GM06990 (cell line): ENCODE results near the gene IPO9.

ENCODE experiments used
- DNase-seq: peaks from one replicate; pipeline ENCODE4 v3.0.0-alpha.2; 2011; ENCODE audit not compliant: insufficient read length; ENCODE audit errors: extremely low read depth
- H3K27me3 ChIP-seq: replicated peaks from 2 replicates; pipeline ENCODE4 v1.6.0; 2011; ENCODE audit warnings: low read length; ENCODE audit not compliant: control insufficient read depth, insufficient read depth
- H3K36me3 ChIP-seq: 2 replicates; pipeline ENCODE4 v1.5.1; 2011; ENCODE audit warnings: low read length; ENCODE audit not compliant: control insufficient read depth, insufficient read depth
- H3K4me3 ChIP-seq: replicated peaks from 2 replicates; pipeline ENCODE4 v1.5.1; 2011; ENCODE audit warnings: low read depth, mild to moderate bottlenecking, control low read depth, low read length
- TF ChIP-seq, protein P1 (sequence below): IDR thresholded peaks from 2 replicates; pipeline ENCODE4 v1.5.1; 2011; ENCODE audit warnings: low read length, control low read depth, mild to moderate bottlenecking, inconsistent platforms; ENCODE audit not compliant: insufficient read depth, poor library complexity, severe bottlenecking

Gene IPO9

DNA sequence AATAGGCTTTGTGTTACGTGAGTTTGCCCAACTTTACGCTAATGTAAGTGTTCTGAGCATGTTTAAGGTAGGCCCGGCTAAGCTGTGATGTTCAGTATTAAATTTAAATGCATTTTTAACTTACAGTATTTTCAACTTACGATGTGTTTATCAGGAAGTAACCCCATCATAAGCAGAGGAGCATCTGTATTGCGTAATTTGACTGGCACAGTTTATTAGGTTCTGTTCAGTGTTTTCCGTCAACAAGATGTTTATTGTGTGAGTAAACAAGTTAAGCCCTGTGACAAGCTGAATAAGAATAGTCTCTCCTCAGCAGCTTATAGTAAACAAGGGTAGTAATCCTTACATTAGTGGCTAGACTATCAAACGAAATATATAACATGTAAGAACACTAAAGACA lies 32.5 kb downstream of the IPO9 start:
- no peak for DNase-seq
- no peak overlapping the region for H3K4me3 ChIP-seq
- H3K27me3 ChIP-seq = no peaks in the 10 kb centered on the region
- H3K36me3 ChIP-seq = peaks cover 7% of the 10 kb centered on the region
- TF ChIP-seq, protein P1, sequence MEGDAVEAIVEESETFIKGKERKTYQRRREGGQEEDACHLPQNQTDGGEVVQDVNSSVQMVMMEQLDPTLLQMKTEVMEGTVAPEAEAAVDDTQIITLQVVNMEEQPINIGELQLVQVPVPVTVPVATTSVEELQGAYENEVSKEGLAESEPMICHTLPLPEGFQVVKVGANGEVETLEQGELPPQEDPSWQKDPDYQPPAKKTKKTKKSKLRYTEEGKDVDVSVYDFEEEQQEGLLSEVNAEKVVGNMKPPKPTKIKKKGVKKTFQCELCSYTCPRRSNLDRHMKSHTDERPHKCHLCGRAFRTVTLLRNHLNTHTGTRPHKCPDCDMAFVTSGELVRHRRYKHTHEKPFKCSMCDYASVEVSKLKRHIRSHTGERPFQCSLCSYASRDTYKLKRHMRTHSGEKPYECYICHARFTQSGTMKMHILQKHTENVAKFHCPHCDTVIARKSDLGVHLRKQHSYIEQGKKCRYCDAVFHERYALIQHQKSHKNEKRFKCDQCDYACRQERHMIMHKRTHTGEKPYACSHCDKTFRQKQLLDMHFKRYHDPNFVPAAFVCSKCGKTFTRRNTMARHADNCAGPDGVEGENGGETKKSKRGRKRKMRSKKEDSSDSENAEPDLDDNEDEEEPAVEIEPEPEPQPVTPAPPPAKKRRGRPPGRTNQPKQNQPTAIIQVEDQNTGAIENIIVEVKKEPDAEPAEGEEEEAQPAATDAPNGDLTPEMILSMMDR = no peak

DNA sequence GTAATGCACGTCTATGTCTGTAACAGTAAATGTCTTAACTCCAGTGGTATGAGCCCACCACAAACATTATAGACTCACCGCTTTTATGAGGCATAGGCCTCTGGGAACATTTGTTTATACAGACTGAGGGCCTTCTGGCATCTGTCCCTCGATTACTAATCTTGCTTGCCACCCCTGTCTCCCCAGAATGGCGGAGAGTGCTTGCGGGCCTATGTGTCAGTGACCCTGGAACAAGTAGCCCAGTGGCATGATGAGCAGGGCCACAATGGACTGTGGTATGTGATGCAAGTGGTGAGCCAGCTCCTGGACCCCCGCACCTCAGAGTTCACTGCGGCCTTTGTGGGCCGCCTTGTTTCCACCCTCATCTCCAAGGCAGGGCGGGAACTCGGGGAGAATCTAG lies 41.4 kb downstream of the IPO9 start:
- TF ChIP-seq, protein P1 = no peak
- DNase-seq = no peak
- peaks cover 32% of the 10 kb centered on the region for H3K36me3 ChIP-seq
- no peak overlapping the region for H3K4me3 ChIP-seq
- no peaks in the 10 kb centered on the region for H3K27me3 ChIP-seq

DNA sequence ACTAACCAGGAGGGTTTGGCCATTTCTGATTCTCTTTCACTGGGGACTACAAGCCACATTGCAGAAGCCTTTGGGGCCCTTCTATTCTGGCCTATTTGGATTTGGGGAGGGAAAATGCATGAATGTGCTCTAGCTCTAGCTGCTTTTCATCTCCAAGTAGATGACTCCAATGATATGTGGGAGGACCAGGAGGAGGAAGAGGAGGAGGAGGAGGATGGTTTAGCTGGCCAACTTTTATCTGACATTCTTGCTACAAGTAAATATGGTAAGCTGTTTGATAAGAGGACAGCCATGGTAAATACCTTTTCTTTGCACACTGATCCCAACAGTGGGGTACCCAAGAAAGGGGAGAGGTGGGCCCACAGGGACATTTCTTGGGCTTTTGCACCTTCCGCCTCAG lies 45.7 kb downstream of the IPO9 start:
- Histone ChIP-seq H3K4me3 (no peak overlapping the region), H3K36me3 (peaks cover 26% of the 10 kb centered on the region), H3K27me3 (no peaks in the 10 kb centered on the region)
- DNase-seq = no peak
- TF ChIP-seq, protein P1 = no peak

DNA sequence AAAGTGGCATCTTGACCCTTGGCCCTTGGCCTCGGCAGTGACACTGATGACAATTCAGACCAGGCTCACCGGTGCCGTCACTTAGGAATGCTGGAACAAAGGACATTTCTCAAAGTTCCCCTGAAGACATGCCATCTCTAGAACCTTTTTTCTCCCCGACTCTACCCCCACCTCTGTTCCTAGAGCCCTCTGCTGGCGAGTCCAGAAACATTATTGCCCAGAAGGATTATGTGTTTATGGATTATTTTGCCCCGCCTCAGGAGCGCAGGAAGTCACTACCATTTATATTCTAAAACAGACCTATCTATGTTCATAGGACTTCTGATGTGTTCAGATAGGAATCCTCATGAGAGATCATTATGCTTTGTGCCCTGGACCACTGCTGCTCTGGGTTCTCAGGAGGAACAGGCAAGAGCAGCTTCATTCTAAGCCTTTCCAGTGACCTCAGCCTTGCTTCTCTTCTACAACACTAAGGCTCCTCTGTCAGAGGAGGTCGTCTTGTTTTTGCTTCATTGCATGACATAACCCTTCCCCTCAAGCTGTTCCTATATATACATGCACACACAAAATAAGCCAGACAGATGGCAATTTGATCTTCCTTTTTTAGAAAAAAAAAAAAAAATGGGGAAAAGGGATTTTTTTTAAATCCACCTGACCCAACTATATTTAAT lies 47.3 kb downstream of the IPO9 start:
- no peak for DNase-seq
- peaks cover 18% of the 10 kb centered on the region for H3K36me3 ChIP-seq
- TF ChIP-seq, protein P1 = peak; percentile 37
- no peaks in the 10 kb centered on the region for H3K27me3 ChIP-seq
- no peak overlapping the region for H3K4me3 ChIP-seq

DNA sequence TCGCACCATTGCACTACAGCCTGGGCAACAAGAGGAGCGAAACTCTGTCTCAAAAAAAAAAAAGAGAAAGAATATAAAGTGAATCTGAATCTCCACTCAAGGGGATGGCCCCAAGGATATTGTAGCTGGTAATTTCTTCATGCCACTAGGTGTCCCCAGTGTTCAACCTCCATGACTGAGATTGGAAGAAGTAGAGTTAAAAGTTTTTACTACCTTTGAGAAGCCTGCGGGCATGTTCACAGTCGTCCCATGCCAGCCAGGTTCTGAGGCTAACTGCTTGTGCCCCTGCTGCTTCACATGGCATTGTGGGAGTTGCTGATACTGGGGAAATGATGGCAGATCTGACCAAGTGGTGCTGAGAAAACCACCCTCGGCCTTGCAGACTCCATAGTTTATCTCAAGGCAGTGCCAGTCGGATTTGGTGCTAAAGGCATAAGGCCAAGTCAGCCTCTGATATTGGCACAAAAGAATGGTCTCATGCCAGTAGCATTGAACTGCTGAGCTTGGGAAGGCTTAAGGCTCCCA lies 49.0 kb downstream of the IPO9 start:
- Histone ChIP-seq H3K36me3 (peaks cover 12% of the 10 kb centered on the region), H3K4me3 (no peak overlapping the region), H3K27me3 (no peaks in the 10 kb centered on the region)
- DNase-seq = no peak
- TF ChIP-seq, protein P1 = peak; percentile 65
